ENCODE data around the gene HMX1.

HMX1 gene

DNA sequence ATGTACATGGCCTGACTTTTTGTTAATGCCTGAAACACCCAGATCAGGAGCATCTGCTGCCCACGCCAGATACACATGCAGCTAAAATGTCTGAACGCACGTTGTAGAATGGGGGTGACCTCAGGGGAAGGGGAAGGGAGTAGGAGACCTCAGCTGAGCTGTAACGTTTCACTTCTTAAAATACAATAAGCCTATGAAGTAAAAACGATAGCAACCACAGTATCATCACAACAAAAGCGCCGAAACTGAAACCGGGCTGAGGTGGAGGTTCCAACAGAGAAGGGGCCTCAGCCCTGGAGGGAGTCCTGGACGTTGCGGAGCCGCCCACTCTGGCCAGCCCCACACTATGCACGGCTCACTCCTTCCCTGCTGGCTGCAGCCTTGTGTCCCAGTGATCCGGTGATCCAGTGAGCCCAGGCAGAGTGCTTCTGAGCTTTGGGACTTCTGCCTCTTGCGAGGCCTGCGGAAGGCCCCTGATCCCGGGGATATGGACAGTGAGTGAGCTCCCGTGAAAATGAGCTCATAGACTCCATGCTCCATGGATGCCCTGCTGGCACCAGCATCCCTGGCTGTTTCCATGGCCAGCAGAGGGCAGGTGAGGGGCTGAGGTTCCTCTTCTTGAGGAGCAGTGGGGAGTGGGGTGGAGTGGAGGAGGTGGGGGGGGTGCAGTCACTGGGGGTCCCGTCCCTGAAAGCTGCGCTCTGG is 52.0 kb downstream of the HMX1 start:
- no peak for DNase-seq (ENCODE audit: low spot score)

DNA sequence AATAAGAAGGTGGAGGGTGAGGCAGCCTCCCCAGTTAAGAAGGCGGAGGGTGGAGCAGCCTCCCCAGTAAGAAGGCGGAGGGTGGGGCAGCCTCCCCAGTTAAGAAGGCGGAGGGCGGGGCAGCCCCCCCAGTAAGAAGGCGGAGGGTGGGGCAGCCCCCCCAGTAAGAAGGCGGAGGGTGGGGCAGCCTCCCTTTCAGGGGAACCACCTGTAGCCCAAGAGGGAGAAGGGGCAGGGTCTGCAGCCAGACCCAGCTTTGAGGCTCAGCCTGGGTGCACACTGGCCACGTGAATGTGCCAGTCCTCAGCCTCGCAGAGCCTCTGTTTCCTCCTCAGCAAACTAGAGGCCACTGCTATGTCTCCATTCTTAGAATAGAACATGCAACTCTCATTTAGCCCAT is 52.6 kb downstream of the HMX1 start:
- no peak for DNase-seq (ENCODE audit: low spot score)

DNA sequence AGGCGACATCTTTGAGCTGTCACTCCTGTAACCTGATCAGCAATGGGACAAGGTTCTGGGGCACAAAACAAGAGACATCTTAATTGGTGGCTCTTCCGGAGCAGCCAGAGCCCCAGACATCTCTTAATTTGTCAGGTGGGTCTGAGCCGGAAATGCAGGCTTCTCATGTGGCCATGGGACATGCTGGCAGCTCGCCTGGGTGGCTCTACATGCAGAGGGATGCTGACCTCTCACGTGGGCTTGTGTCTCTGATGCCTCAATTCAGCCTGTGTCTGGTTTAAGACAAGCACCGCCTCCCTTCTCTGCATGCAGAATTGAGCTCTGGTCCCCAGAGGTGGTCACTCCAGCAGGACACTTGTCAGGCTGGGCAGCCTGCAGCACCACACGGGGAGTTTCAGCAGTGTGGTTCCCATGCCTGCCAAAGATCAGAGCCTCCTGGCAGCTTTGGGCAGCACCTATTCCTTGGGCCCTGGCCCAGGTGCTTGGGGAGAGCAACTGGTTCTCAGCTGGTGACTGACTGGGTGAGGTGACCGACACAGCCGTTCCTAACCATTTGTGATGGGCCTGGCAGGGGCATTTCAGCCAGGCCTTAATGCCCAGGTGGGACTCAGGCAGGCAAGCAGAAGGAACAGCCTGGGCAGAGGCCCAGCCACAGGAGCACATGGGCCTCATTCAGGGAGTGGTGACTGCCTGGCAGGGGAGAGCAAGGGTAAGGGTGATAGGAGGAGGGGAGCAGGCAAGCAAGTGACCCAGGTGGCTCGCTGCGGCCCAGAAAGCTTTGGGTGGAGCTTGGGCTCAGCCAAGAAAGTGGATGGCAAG is 53.4 kb downstream of the HMX1 start:
- no peak for DNase-seq (ENCODE audit: low spot score)

DNA sequence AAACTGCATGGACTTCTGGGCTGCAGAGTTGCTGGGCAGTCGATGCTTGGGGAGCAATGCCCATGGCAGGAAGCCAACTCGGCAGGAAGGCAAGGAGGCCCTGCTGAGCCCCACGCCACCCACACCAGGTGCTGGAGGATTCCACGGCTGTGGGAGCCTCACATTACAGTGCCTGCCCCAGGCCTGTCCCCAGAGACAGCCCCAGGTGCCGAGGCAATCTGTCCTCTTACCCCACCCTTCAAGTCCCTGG is 53.9 kb downstream of the HMX1 start:
- no peak for DNase-seq (ENCODE audit: low spot score)

DNA sequence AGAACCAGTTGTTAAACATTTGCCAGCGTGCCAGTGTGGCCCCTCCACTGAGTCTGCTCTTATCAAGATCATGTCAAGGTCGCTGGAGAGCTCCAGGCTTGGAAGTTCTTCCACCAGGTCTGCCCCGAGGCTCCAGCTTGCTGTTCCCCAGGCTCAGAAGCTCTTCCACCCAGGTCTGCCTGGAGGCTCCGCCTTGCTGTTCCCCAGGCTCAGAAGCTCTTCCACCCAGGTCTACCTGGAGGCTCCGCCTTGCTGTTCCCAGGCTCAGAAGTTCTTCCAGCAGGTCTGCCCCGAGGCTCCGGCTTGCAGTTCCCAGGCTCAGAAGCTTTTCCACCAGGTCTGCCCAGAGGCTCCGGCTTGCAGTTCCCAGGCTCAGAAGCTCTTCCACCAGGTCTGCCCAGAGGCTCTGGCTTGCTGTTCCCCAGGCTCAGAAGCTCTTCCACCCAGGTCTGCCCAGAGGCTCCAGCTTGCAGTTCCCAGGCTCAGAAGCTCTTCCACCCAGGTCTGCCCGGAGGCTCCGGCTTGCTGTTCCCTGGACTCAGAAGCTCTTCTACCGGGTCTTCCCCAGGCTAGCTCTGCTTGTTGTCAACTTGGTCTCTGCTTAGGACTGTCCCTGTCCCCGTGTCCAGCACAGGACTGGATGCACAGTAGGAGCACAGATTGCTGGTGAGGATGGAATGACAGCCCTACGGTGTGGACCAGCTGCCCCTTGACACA is 54.4 kb downstream of the HMX1 start:
- no peak for DNase-seq (ENCODE audit: low spot score)
